GM21529 (cell line): ENCODE data around the gene PIEZO2.

Experiments used
- ATAC-seq: cut with Tn5 transposase; IDR thresholded peaks from one replicate; pipeline ENCODE4 v1.9.1; 2021; ENCODE audit not compliant: unreplicated experiment

PIEZO2 gene

DNA sequence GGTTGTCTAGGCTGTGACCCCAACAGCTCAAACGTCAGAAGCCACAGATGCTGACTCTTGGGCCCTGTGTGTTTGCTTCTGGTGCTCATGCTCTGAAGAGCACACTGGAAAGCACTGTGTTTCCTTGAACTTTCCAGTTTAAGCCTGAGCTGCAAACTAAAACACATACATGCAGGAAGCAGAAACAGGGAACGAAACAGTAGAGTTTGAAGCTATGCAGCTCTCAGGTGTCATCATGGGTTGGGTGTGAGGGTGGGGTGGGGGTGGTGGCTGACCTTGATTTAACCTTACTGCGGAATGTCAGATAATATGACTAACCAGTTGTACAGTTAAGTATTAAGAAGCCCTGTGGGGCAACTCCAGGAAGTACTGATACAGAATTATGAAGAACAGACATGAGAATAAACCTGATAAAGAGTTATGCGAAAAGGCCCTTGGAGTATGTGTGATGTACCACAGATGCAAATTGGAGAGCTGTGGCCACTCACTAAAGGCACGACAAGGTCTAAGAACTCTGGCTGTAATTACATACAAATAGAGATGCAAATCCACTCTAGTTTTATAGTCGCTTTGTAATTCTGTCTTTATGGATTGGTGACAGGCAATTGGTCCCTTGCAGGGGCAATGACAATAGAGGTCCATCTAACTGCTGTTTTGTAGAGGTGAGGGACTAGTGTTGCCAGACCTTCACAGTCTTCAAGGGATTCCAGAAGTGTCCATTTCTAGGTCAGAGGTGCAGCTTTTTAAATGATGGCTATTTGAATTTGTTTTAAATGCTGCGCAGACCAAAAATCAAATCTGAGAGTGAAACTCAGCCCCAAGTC lies 350.4 kb downstream of the PIEZO2 start:
- ATAC-seq = no peak

DNA sequence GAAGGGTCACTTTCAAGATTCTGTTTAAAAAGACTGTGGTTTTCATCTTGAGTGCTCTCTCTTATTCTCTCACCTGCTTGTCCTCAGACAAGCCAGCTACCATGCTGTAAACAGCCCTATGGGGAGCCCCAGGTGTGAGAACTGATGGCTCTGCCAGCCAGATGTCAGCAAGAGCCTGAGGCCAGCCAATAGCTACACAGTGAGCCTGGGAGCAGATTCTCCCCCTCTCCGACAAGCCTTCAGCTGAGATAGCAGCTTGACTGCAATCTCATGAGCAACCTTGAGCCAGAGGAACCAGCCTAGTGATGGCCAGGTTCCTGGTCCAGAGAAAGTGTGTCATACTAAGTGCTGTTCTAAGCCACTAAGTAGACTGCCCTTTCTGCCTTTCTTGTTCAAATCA lies 351.5 kb downstream of the PIEZO2 start:
- ATAC-seq = no peak

DNA sequence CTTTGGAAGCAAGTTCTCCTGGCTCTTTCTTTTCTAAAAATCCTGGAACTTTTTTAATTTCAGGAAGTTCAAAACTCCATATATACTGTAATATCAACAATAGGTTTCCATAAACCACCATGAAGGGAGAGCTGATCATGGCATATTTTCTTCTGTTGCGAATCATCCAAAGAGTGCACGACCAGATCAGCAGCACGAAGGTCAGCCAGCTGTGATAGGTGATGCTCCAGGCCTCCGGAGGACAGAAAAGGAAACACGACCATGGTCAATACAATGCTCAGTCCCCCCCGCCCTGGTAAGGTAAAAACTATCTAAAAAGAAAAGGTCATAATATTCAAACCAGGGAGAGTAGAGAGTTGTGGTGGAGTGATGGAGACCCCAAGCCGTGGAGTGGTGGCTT lies 354.6 kb downstream of the PIEZO2 start:
- no peak for ATAC-seq

DNA sequence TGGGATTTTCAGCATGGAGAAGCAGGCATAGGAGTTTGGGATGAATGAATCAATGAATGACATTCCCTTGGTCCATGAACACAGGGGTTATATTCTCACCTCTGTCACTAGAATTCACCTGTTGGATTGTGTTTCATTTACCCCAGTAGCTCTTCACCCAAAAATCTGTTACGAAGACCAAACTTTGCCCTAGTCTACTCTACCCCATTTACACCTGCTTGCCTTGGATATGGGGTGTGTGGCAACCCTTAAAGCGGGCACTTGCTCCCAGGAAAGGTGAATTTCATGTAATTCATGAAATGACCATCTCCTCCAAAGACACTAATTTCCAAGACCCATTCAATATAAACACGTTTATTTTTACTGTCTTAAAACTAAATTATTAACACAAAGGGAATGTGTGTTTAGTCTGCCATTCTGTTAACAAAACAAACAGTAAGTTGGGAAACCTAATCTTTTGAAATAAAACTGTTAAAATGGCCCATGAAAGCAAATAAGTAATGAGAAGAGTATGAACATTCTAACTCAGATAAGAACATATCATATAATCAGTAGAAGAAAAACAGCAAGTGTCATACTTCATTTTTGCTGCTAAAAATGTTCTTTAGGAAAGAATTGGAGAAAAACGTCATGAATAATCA lies 355.5 kb downstream of the PIEZO2 start:
- ATAC-seq = no peak

DNA sequence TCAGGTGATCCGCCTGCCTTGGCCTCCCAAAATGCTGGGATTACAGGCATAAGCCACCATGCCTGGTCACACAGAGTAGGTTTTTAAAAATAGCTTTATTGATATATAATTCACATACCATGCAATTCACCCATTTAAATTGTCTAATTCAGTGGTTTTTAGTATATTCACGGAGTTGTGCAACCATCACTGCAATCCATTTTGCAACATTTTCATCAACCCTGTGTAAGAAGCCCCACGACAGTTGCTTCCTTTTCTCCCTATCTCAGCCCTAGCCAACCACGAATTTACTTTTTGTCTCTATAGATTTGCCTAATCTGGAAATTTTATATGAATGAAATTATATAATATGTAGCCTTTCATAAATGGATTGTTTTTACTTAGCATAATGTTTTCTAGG lies 357.2 kb downstream of the PIEZO2 start:
- ATAC-seq = no peak

DNA sequence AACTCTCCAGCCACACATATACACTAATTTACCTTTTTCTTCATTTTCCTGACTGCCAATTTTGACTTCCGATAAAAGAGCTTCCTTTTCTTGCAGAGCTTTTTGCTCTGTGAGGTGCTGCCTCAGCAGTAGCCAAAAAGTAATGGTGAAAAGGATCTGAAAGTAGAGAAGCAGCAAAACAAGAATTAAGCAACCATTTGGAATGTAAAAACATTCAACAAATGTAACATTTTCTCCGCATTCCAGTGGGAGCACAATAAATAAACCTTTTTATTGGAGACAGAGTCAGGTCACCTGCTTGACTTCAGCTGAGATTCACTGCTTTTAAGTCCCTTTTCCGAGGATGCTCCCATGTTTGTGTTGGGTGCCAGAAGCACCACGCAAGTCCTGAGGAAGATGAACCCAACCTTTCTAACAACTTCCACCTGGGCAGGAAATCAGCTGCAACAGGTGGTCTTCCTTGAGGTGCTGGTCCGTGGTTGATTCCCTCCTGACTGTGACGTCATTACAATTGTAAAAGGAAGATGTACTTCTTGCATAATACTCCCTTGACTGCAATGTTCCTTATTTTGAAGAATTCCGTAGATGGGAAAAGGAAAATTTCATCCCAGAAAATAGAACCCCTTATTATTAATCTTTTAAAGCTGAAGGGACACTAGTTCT lies 358.1 kb downstream of the PIEZO2 start:
- no peak for ATAC-seq

DNA sequence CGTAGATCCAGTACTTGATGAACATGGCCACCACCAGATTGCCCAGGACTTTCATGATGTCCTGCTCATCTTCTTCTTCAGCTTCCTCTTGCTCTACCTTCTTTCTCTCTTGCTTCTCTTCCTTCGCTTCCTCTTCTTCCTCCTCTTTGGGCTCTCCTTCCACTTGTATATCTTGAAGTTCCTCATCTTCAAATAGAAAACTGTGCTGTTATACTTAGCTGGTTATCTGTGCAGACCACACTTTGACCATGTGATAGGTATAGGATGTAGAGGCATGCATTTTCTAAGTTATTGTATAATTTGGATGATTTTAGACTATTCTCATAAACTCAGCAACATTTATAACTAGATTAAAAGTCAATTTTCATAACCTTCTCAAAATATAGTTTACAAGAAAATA lies 360.2 kb downstream of the PIEZO2 start:
- ATAC-seq = no peak

DNA sequence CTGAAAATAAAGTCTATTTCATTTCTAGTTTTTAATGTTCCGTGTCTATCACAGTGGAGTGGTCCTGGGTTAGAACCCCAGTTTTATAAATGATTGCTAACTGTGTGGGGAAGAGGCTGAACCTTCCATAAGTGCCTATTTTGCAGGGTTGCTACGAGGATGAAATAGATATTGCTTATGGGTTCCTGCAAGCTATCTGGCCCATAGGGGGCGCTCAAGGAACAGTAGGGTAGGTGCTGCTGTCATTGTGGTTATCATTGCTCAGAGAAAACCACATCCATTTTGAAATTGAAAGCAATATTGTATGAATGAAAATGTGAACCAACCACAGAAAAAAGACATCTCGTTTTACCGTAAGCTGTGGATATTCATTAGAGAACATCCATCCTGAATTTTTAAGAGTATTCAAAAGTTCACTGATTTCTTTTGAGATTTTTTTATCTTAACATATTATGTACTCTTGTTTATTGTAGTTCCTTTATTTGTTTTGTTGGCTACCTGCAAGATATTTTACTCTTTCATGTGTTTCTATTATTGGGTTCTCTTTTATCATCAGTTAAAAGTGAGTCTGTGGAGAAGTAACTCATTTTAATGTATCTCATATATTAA lies 362.0 kb downstream of the PIEZO2 start:
- ATAC-seq = peak; percentile 98

DNA sequence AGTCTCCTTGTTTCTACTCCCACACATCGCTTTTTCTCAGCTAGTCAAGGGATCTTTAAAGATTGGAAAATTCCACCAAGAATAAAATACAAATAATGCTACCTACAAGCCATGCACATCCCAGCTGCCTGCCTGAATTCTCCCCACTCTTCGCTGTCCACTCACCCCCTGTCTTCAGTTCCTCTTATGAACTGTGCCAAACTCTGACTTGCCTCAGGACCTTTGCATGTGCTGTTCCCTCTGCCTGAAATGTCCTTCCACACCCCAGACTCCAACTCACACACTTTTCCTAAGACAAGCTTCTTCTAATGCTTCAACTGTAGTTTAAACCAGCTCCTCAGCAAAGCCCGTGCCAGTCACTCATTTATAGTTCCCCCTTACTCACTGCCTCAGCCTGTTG lies 363.6 kb downstream of the PIEZO2 start:
- ATAC-seq = no peak

DNA sequence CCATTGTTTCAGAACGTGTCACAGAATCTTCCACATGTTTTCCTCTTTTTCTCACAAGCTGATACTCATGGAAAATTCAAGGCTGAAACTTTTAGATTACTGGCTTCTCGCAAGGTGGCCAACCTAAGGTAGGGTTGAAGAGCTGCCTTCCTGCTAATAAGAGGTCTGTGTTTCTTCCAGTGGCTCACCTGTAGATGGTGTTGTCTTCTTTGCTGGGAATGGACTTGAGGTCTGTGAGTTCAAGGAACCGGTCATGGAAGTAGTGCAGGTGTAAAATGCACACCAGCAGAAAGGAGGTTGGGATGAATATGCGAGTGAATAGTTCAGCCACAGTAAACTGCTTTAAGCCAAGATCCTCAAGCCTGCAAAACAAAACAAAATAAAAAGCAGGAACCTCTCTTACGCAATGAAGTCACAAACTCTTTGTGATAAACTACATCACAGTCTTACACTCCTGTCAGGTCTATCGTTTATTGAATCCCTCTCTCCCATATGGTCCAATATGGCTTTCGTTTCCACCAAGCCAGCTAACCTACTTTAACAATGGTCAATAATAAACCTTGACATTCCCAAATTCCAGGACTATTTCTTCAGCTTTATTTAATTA lies 364.7 kb downstream of the PIEZO2 start:
- ATAC-seq = no peak

DNA sequence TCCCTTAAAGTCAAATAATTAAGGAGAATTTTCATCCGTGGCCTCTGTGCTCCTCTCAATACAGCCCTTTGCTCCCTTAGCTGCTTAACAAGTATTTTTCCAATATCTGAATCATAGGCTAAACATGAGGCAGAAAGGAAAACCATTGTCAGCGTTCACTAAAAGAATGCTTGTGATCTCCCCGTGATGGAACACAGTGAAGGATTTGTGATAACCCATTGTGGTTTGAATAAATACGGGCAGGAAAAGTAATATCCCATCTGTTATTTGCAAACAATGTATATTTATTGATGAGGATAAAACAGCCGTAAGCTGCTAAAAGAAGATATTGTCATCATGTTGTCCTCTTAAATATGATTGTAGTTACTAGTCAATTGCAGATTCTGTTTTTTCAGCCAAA lies 365.4 kb downstream of the PIEZO2 start:
- no peak for ATAC-seq

DNA sequence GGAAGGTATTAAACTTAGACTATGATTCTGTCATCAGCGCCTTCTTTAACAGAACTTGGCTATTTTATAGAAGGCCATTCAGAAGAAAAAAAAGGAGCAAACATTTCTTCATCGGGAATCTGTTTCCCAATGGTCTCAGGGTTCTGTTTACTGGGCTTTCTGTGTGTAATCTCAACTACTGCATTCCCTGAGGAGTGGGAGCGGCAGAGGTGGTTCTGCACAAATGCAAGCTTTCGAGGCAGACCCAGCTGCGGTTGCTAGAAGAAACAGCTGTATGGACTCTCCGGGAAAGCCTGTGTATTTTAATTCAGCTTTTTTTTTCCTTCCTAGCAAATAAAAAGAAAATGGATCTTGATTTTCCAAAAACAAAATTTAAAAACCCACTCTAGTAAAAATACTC lies 372.9 kb downstream of the PIEZO2 start:
- ATAC-seq = no peak

DNA sequence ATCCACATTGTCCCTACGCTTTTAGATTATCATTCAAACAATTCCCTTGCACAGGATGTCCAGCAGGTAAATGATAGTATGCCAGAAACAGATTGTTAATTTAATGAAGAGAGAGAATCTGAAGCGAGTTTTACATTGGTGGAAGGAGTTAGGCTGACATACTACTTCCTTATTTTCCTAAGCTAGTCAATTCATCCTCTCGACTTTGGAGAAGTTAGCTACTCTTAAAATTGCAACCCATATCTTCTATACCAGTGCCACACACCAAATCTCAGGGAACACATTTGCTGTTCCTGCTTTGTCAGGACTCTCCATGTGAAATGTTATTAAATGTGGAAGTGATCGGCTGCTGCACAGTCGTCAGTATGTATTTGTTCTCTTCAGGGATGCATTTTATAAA lies 374.3 kb downstream of the PIEZO2 start:
- no peak for ATAC-seq

DNA sequence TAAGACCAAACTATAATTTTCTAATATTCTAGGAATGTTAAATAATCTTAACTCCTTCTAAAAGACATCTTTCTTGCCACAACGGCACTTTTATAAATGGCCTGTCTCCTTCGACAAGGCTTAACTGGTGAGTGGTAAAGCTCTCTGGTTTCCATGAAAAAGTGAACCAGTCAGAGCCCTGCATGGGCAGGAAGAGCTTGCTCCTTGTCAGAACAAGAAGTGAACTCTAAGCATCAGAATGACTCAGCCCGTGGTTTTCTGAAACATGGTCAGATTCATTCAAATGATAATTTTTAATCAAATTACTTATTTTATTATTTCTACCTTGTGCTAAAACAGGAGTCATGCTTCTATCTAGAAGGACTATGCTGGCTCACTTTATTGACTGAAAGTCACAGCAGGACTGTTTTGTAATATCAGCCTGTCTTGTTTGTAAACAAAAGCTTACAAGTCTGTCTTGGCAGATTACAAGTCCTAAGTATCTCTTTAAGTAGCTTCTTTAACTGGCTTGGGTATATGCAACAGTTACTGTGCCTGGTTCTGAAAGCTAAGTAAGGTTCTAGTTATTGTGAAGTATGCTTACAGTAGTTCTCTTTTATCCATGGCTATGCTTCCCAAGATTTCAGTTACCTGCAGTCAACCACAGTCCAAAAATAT lies 378.2 kb downstream of the PIEZO2 start:
- no peak for ATAC-seq

DNA sequence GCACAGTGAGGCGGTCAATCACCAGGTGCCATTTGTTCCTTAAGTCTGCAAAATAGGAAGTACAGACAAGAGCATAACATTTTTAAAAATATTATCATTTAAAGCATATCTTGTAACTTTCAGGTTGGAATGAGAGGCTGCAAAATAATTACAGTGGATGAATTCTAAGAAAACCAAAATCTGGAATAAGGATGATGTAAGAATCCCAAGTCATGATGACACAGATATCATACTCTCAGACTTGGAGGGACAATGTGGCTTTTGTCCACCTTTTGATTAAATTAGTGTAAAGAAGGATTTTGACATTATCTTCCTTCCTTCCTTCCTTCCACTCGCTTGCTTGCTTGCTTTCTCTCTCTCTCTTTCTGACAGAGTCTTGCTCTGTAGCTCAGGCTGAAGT lies 379.1 kb downstream of the PIEZO2 start:
- no peak for ATAC-seq

DNA sequence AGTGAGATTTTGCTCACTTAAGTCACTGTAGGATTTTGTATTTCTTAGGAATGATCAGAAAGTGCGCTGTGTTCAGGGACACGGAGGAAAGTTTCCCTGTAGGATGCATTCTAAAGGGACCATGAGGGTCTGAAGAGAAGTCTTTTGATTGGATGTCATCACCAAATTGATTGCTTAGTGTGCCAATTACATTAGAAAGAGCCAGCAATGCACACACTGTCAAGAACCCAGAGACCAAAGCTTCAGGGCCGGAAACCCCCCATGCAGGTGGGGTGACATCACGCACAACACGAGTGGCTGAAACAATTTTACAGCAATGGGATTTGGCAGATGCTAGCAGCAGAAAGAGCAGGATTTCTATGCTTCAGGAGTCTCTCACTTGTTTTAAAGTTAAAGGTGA lies 381.1 kb downstream of the PIEZO2 start:
- ATAC-seq = no peak

DNA sequence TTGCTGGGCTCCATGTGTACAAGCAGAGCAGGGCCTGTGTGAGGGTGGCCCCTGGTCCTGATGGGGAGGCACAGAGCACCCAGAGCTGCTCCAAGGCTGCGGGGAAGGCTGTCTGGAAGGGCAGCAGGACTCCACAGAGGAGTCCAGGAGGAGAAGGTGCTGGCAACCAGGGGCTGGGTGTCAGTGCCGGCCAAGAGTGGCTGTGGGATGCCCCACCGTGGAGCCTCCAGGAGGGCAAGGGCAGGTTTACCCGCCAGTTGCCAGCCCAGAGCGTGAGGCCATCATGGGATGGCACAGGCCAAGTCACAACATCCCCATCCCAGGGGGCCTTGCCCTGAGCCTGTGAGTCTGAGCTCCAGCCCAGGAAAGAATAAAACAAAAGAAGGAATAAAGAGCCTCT lies 381.7 kb downstream of the PIEZO2 start:
- ATAC-seq = no peak

DNA sequence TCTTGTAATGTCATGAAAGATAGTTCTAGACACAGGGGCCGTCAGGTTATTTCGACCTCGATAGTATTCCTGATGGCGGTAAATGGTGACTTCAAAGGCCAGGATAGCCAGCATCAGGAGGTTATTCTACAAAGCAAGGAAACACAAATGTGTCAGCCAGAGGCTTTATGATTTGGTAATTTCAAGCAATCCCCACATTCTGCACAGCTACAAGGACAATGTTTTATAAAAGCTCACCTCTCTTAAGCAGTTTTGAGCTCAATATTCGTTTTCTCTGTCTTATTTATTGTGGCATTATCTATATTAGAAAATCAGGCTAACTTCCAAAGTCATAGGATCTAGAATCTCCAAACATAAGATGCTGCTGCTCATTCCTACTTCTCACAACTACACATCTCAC lies 388.4 kb downstream of the PIEZO2 start:
- no peak for ATAC-seq

DNA sequence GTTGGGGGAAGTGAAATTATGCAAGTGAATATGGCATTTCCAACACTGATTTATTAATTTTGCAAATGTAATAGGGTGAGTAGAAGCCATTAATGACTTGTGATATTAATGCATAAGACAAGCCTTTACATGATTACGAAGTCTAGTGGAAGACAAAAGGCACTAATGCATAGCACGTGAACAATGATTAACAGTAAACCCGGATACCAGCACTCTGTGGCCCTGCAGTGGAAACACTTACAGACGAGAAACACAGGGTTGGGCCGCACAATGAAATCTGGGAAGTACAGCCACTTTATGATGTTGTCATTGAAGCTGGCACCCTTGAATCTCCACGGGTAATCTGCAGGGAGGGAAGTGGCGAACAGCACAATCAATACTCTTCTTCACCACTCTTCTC lies 390.1 kb downstream of the PIEZO2 start:
- no peak for ATAC-seq

DNA sequence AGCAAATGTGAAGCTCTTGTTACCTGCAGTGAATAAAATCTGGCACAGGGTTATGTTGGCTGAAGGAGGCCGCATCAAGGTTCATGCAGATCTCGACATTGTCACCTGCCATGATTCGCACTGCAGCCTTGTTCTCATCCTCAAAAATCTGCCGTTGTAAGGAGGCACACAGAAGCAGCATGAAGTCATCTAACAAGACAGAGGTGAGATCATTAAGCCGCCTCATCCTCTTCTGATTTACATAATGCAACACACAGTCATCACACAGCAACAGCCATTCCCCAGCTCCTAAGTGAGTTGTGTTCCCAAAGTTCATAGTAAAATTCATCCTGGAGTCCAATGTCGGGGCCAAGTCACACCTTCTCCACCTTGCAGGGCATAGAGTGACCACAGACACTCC lies 391.4 kb downstream of the PIEZO2 start:
- ATAC-seq = no peak

DNA sequence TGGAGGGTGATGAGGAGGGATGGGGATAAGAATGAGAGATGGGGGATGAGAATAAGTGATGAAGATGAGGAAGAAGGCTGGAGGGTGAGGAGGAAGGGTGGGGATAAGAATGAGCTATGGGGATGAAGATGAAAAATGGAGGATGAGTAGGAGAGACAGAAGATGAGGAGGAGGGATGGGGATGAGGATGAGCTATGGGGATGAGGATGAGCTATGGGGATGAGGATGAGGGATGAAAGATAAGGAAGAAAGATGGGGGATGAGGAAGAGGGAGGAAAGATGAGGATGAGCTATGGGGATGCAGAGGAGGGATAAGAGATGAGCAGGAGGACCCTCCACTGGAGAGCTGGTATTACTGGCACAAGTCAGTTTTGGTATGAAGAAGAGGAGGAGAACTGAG lies 392.0 kb downstream of the PIEZO2 start:
- no peak for ATAC-seq
